Measurements from ENCODE around the gene MVB12A. TPM values are rescaled to one million over a fixed set of nuclear protein-coding genes. Genes with fewer than 3 reads are reported as not detected.

MVB12A gene
- polyA plus RNA-seq, 3 donors = 43.2 to 47.8 (median 43.7) TPM

GRCh38 chr19:17389288-17389687 is 30.6 kb upstream of the MVB12A start:
- Histone ChIP-seq H3K79me2 (ENCODE audit: insufficient read depth, low read length) (no peaks in the 10 kb centered on the region), H3K4me3 (replicated peaks in 1 of 3; ENCODE audit: low read depth in 2 of 3, low read length in 3 of 3) (no peak overlapping the region), H4K20me1 (ENCODE audit: insufficient read depth, low read length) (no peaks in the 10 kb centered on the region), H3K27ac (ENCODE audit: low read depth in 1 of 2, low read length in 2 of 2) (no peak overlapping the region), H2AFZ (ENCODE audit: insufficient read depth, low read depth, low read length, poor library complexity, severe bottlenecking) (no peak overlapping the region), H3K27me3 (ENCODE audit: control insufficient read depth in 2 of 2, insufficient read depth in 2 of 2, low read length in 2 of 2) (peaks cover 6 to 15% of the 10 kb centered on the region in 2 donors), H3K9me3 (replicated peaks in 1 of 2; ENCODE audit: control insufficient read depth in 1 of 2, insufficient read depth in 1 of 2, low read length in 2 of 2) (peaks cover 4 to 13% of the 10 kb centered on the region in 2 donors), H3K9ac (ENCODE audit: insufficient read depth, low read length, poor library complexity, severe bottlenecking) (no peak overlapping the region), H3K4me2 (replicated peaks; ENCODE audit: extremely low read depth, low read length, poor library complexity, severe bottlenecking) (no peak overlapping the region), H3K4me1 (ENCODE audit: control insufficient read depth in 1 of 2, insufficient read depth in 2 of 2, low read length in 2 of 2) (peaks cover 21 to 26% of the 10 kb centered on the region in 2 donors), H3K36me3 (replicated peaks in 1 of 2; ENCODE audit: control insufficient read depth in 1 of 2, insufficient read depth in 2 of 2, low read length in 2 of 2) (no peaks in the 10 kb centered on the region)
- Mint-ChIP-seq H3K4me3 (peak overlapping the region in 1 of 2 donors; percentile 4), H3K4me1 (peaks cover 22% of the 10 kb centered on the region), H3K27me3 (ENCODE audit: low read depth in 3 of 3) (peaks cover 17 to 27% (median 22%) of the 10 kb centered on the region in 3 donors), H3K36me3 (peaks cover 0 to 2% of the 10 kb centered on the region in 2 donors), H3K9me3 (peaks cover 4 to 18% (median 11%) of the 10 kb centered on the region in 7 donors), H3K27ac (no peak overlapping the region)
- WGBS (ENCODE audit: insufficient coverage) = no CpG with 5 or more reads among the region's 1 CpG
- DNase-seq = no peak
- intact Hi-C loops (cut with micrococcal nuclease) = loop anchor here (5.0 to 10.0 kb wide), 3 partner anchors 42 to 97 kb away; no protein-coding TSS in a partner anchor
- no peak for TF ChIP-seq CTCF (IDR thresholded peaks at IDR 0.05)

GRCh38 chr19:17389957-17390664 is 29.7 kb upstream of the MVB12A start:
- Histone ChIP-seq H3K27ac (ENCODE audit: low read depth in 1 of 2, low read length in 2 of 2) (no peak overlapping the region), H3K9ac (ENCODE audit: insufficient read depth, low read length, poor library complexity, severe bottlenecking) (no peak overlapping the region), H3K4me2 (replicated peaks; ENCODE audit: extremely low read depth, low read length, poor library complexity, severe bottlenecking) (peak overlapping the region; percentile 81), H4K20me1 (ENCODE audit: insufficient read depth, low read length) (no peaks in the 10 kb centered on the region), H3K27me3 (ENCODE audit: control insufficient read depth in 2 of 2, insufficient read depth in 2 of 2, low read length in 2 of 2) (peaks cover 6 to 15% of the 10 kb centered on the region in 2 donors), H3K9me3 (replicated peaks in 1 of 2; ENCODE audit: control insufficient read depth in 1 of 2, insufficient read depth in 1 of 2, low read length in 2 of 2) (peaks cover 4 to 13% of the 10 kb centered on the region in 2 donors), H3K4me1 (ENCODE audit: control insufficient read depth in 1 of 2, insufficient read depth in 2 of 2, low read length in 2 of 2) (peaks cover 30 to 34% of the 10 kb centered on the region in 2 donors), H2AFZ (ENCODE audit: insufficient read depth, low read depth, low read length, poor library complexity, severe bottlenecking) (peak overlapping the region; percentile 18), H3K36me3 (replicated peaks in 1 of 2; ENCODE audit: control insufficient read depth in 1 of 2, insufficient read depth in 2 of 2, low read length in 2 of 2) (no peaks in the 10 kb centered on the region), H3K4me3 (replicated peaks in 1 of 3; ENCODE audit: low read depth in 2 of 3, low read length in 3 of 3) (peak overlapping the region in 1 of 3 experiments; percentile 73), H3K79me2 (ENCODE audit: insufficient read depth, low read length) (no peaks in the 10 kb centered on the region)
- Mint-ChIP-seq H3K36me3 (peaks cover 0 to 2% of the 10 kb centered on the region in 2 donors), H3K27me3 (ENCODE audit: low read depth in 3 of 3) (peaks cover 17 to 27% (median 22%) of the 10 kb centered on the region in 3 donors), H3K27ac (no peak overlapping the region), H3K9me3 (peaks cover 4 to 18% (median 11%) of the 10 kb centered on the region in 7 donors), H3K4me3 (peak overlapping the region in 1 of 2 donors; percentile 55), H3K4me1 (peaks cover 27% of the 10 kb centered on the region)
- intact Hi-C loops (cut with micrococcal nuclease) = loop anchor here (5.0 to 10.0 kb wide), 3 partner anchors 43 to 98 kb away; no protein-coding TSS in a partner anchor
- WGBS (ENCODE audit: insufficient coverage) = 0% methylated on average over 31 of the region's 37 CpGs
- no peak for DNase-seq
- no peak for TF ChIP-seq CTCF (IDR thresholded peaks at IDR 0.05)

Data from CD14-positive monocyte (primary cell).